Motor neuron (in vitro differentiated cells): ENCODE measurements around the gene PLCL2. TPM values are rescaled to one million over a fixed set of nuclear protein-coding genes. Genes with fewer than 3 reads are reported as not detected.
A peak's percentile ranks its signal among the peaks of the same experiment; 100 is the strongest.

Source experiments
- ATAC-seq, 8 experiments: fragments of 200-7000 bp; cut with Tn5 transposase; replicated peaks in 6 of 8; 2 replicates each; pipeline ENCODE4 v1.8.0; 2021; ENCODE audit warnings: mild to moderate bottlenecking in 8 of 8, moderate library complexity in 8 of 8
- H3K27ac ChIP-seq, 2 donors: fragments of 250-450 bp; sonication (Bioruptor Pico); 2 replicates each; pipeline ENCODE4 v1.9.0; 2021; ENCODE audit warnings: antibody characterized with exemption in 2 of 2, mild to moderate bottlenecking in 2 of 2, moderate library complexity in 1 of 2
- H3K4me1 ChIP-seq, 2 donors: fragments of 250-450 bp; sonication (Bioruptor Pico); replicated peaks in 1 of 2; 2 replicates each; pipeline ENCODE4 v1.6.1; 2021; ENCODE audit warnings: antibody characterized with exemption in 2 of 2, mild to moderate bottlenecking in 2 of 2, moderate library complexity in 1 of 2
- H3K4me3 ChIP-seq, 5 donors: fragments of 250-450 bp; sonication (Bioruptor Pico); 2 replicates each; pipeline ENCODE4 v1.9.0; 2021; ENCODE audit warnings: antibody characterized with exemption in 5 of 5, mild to moderate bottlenecking in 5 of 5, moderate library complexity in 4 of 5
- WGBS, 10 experiments: fragments of 450-650 bp; shearing (Covaris generic); methylation state at CpG; one replicate each; pipeline ENCODE4 v1.0.0; 2022; 5-methylcytosine and 5-hydroxymethylcytosine counted together
- in situ Hi-C, 9 experiments: fragments of 400-800 bp; cut with MboI; loops; one replicate each; pipeline ENCODE4 v1.15.0; 2021; ENCODE audit warnings: low sequenced_read_pairs in 9 of 9, low pct_unique_long_range_greater_than_20kb in 2 of 9; ENCODE audit not compliant: unreplicated experiment in 9 of 9
- total RNA-seq, 8 experiments: library from RNA; unstranded; fragments of 300-600 nt; gene quantifications; 2 replicates each; pipeline versions ENCODE4 v1.2.3 to v1.2.4, GENCODE V29; 2022

Gene PLCL2
- total RNA-seq, 8 experiments from 2014 or later = 12.3 to 28.0 (median 21.6) TPM

DNA sequence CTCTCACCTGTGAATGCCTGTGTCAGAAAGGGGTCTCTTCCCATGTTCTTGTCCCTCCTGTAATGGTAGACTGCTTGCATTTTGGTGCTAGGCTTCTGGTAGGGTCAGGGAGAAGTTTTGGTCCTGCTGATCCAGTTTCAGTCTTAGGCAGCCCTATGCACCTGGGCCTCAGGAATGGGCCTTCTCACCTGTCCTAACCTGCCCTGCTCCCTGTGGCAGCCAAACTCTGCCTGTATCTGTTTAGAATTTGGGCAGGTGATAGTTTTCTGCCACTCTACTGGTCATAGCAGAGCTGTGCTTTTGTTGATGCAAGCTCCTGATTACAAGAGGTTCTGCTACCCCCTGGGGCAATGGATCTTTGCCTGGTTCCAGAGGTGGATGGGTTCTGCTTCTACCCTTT is 118.7 kb downstream of the PLCL2 start:
- Histone ChIP-seq H3K4me3 (no peak overlapping the region), H3K27ac (no peak overlapping the region), H3K4me1 (peaks cover 5 to 8% of the 10 kb centered on the region in 2 donors)
- no peak for ATAC-seq
- in situ Hi-C loops = no loop called here

DNA sequence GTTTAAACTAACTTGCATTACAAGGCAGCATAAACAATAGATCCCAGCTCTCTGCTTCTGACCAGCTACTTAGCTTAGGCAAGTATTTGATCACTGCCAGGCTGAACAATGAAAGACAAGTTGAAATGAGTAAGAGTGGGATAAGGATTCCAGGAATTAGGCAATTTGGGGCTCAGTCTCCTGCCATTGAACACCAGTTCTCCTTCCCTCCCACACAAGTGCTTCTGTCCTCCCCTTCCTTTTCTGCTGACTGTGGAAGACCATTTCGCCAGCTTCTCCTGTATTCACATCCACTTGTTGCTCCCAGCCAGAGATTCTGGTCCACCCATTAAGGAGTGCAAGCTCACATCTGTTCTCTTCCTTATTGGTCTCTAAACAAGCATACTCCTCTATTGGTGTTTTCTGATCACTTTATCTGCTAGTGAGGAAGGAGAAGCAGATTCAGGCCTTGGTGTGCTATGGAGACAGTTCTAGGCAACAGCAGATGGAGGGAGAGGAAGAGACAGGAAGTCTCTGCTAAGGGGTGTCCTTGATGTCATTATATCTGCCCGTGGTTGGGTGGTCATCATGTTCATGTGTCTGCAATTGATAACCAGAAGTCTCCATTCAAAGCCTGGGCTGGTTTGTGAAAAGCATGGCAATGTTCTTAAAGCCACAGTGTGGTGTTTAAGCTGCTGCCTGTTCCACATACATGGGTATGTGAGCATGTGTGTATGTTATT is 121.5 kb downstream of the PLCL2 start:
- peak in 2 of 8 experiments; percentile 25 to 51 for ATAC-seq
- in situ Hi-C loops = no loop called here

DNA sequence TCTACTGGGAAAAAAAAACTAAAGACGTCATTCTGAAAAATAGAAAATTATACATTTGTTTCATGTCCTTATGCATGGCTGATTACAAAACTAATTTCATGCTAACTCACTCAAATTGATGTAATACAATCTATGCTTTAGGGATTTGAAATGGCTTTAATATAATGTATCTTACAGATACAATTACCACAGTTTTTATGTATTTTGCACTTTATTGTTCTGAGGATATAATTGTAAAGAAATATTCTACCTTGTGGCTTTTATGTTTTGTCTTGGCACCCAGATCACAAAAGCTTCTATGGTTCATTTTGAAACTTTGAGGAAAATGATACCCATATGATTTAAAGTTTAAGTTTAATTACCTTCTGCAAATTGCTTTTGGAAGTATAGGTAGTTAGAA is 122.5 kb downstream of the PLCL2 start:
- no peak overlapping the region for H3K4me3 ChIP-seq
- no peak for ATAC-seq
- H3K27ac ChIP-seq = no peak overlapping the region
- in situ Hi-C loops = no loop called here
- 83 to 100% (median 100%) methylated on average over 1 of the region's 1 CpG; no CpG with 5 or more reads in 6 of the 10 experiments for WGBS, 10 experiments
- peaks cover 5 to 8% of the 10 kb centered on the region in 2 donors for H3K4me1 ChIP-seq

More for the DNA sequence above, 121.5 kb downstream of the PLCL2 start:
- H3K27ac ChIP-seq = no peak overlapping the region
- 0 to 60% (median 20%) methylated on average over 1 to 2 of the region's 2 CpGs; no CpG with 5 or more reads in 5 of the 10 experiments for WGBS, 10 experiments
- peaks cover 5 to 8% of the 10 kb centered on the region in 2 donors for H3K4me1 ChIP-seq
- no peak overlapping the region for H3K4me3 ChIP-seq

DNA sequence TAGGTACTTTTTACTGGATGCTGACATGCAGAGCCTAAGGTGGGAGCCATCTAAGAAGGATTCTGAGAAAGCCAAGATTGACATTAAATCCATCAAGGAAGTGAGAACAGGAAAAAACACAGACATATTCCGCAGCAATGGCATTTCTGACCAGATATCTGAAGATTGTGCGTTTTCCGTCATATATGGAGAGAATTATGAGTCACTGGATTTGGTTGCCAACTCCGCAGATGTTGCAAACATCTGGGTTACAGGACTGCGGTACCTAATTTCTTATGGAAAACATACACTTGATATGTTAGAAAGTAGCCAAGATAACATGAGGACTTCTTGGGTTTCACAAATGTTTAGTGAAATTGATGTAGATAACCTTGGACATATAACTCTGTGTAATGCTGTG is 125.1 kb downstream of the PLCL2 start:
- H3K27ac ChIP-seq = no peak overlapping the region
- WGBS, 10 experiments = 48 to 100% (median 90%) methylated on average over 2 to 5 of the region's 5 CpGs; no CpG with 5 or more reads in 3 of the 10 experiments
- H3K4me3 ChIP-seq = no peak overlapping the region
- in situ Hi-C loops = no loop called here
- H3K4me1 ChIP-seq = peaks cover 11 to 20% of the 10 kb centered on the region in 2 donors
- ATAC-seq = peak in 1 of 8 experiments; percentile 8

DNA sequence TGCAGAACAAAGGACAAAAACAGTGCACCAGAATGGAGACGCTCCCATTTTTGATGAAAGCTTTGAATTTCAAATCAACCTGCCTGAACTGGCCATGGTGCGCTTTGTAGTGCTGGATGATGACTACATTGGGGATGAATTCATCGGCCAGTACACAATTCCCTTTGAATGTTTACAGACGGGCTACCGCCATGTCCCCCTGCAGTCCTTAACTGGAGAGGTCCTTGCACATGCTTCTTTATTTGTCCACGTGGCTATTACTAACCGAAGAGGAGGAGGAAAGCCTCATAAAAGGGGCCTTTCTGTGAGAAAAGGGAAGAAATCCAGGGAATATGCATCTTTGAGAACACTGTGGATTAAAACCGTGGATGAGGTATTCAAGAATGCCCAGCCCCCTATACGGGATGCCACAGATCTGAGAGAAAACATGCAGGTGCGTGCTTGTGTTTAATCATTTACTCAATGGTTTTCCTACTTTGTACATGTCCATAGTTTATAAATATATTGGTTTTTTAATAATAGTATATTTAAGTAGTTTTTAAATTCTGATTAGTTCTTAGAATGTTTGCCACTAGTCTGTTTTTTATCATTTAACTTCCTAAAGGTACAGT is 127.1 kb downstream of the PLCL2 start:
- H3K4me3 ChIP-seq = no peak overlapping the region
- in situ Hi-C loops = no loop called here
- 55 to 96% (median 88%) methylated on average over 2 to 9 of the region's 10 CpGs; no CpG with 5 or more reads in 1 of the 10 experiments for WGBS, 10 experiments
- H3K4me1 ChIP-seq = peaks cover 6 to 17% of the 10 kb centered on the region in 2 donors
- H3K27ac ChIP-seq = no peak overlapping the region
- peak in 5 of 8 experiments; percentile 32 to 83 (median 61) for ATAC-seq

DNA sequence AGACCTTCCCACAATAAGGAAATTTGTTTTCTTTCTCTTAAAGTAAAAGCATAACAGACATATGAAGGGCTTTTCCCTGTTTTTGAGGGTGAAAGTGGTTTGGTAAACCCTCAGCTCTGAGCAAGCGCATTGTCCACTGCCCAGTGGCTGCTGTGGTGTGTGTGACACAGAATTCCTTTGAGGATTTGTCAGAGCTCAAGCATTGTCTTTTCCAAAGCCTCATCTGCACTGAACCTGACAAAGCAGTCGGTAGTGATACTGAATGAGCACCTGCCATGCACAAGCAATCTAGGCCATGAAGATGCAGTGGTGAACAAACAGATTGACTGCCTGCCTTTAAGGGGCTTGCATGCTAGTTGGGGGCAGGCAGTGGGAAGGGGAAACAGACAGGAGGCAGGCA is 128.3 kb downstream of the PLCL2 start:
- peak in 5 of 8 experiments; percentile 59 to 89 (median 79) for ATAC-seq
- H3K4me3 ChIP-seq = no peak overlapping the region
- WGBS, 10 experiments = 50 to 100% (median 86%) methylated on average over 1 to 2 of the region's 2 CpGs; no CpG with 5 or more reads in 1 of the 10 experiments
- in situ Hi-C loops = no loop called here
- H3K27ac ChIP-seq = no peak overlapping the region
- H3K4me1 ChIP-seq = peaks cover 6 to 17% of the 10 kb centered on the region in 2 donors

DNA sequence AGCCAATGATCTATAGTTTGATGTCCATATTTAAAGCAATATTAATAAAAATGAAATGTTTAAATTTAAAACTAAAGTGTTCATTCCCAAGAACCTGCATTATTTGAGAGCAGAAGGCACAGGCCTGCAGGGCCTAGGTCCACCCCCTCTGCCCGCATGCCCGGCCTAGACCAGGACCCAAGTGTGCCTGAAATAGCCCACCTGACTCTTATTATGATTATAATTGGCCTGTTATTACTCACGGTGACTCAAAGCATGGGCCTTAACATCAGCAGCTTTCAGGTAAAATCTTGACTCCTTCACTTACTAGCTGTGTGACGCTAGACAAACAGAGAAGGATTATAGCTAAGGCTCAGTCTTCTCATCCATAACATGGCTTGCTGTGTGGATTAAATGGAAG is 128.8 kb downstream of the PLCL2 start:
- Histone ChIP-seq H3K4me3 (no peak overlapping the region), H3K27ac (no peak overlapping the region), H3K4me1 (peaks cover 6 to 17% of the 10 kb centered on the region in 2 donors)
- in situ Hi-C loops = no loop called here
- WGBS, 10 experiments = 71 to 100% (median 87%) methylated on average over 1 to 4 of the region's 4 CpGs; no CpG with 5 or more reads in 3 of the 10 experiments
- no peak for ATAC-seq

DNA sequence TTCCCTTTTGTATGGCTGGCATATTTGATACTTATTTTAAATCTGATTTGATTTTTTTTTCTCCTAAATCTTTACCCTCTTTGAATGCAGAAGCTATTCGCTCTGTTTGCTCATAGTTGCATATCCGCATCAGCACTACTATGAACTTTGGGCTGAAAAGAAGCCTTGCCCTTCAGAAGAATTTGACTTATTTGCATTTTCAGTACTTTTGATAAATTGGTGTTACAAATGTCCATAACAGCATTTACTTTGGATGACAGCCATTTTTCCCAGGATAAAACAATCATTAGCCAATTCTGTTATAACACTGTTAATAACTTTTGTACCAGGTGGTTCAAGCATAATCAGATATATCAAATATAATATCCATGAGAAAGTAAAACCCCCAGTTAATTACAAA is 129.5 kb downstream of the PLCL2 start:
- 0 to 100% (median 89%) methylated on average over 1 to 2 of the region's 2 CpGs for WGBS, 10 experiments
- Histone ChIP-seq H3K27ac (no peak overlapping the region), H3K4me3 (no peak overlapping the region), H3K4me1 (peaks cover 6 to 17% of the 10 kb centered on the region in 2 donors)
- peak in 3 of 8 experiments; percentile 84 to 97 (median 90) for ATAC-seq
- in situ Hi-C loops = no loop called here

DNA sequence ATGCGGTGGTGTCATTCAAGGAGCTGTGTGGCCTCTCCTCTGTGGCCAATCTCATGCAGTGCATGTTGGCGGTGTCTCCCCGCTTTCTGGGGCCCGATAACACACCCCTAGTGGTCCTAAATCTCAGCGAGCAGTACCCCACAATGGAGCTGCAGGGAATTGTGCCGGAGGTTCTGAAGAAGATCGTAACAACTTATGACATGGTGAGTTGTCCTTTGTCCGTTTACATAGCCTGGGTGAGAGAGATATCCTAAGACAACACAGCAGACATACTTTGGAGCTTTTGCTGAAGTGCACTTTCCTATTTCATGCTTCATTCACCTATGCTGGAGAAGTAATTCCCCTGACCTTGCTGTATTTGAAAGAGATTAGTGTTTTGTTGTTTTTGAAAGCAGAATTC is 130.0 kb downstream of the PLCL2 start:
- in situ Hi-C loops = no loop called here
- Histone ChIP-seq H3K27ac (no peak overlapping the region), H3K4me3 (no peak overlapping the region), H3K4me1 (peaks cover 6 to 17% of the 10 kb centered on the region in 2 donors)
- ATAC-seq = peak in 3 of 8 experiments; percentile 26 to 47 (median 27)
- WGBS, 10 experiments = 80 to 100% (median 100%) methylated on average over 1 to 4 of the region's 8 CpGs; no CpG with 5 or more reads in 4 of the 10 experiments

DNA sequence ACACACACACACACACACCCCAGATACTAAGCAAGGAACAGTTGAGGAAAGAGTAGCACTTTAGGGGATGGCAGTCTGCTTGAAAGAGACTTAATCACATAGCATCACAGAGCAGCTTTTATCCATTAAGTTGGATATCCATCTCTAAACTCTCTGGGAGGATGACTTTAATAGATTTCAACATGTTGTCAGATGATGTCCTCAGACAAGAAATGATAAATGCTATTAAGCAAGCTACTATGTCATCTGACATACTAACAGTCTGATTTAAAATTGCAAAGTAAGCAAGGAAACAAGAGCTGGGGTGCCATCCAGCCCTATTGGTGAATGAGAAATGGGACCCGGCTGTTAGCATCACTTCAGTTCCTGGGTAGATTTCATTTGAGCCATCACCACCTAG is 136.9 kb downstream of the PLCL2 start:
- no peak overlapping the region for H3K4me3 ChIP-seq
- peaks cover 0 to 9% of the 10 kb centered on the region in 2 donors for H3K4me1 ChIP-seq
- in situ Hi-C loops = no loop called here
- peak in 2 of 8 experiments; percentile 43 to 86 for ATAC-seq
- no peak overlapping the region for H3K27ac ChIP-seq
- WGBS, 10 experiments = 80 to 100% (median 100%) methylated on average over 1 of the region's 1 CpG; no CpG with 5 or more reads in 3 of the 10 experiments

DNA sequence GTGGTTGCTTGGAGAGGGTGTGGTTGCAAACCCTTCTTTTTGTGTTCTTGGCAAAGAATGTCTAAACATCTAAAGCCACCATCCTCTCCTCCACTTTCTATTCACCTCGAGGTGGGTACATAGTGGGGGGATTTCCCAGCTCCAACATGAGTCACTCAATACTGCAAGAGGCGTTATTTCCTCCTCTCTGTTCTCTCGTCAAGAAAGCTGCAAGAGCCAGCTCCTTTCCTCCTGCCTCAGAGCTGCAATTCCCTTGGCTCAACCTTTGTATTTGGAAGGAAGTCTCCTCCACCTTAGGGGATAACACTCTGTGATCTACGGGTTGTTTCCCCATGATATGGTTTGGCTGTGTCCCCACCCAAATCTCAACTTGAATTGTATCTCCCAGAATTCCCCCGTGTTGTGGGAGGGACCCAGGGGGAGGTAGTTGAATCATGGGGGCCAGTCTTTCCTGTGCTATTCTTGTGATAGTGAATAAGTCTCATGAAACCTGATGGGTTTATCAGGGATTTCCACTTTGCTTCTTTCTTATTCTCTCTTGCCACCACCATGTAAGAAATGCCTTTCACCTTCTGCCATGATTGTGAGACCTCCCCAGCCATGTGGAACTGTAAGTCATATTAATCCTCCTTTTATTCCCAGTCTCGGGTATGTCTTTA is 138.4 kb downstream of the PLCL2 start:
- ATAC-seq = no peak

DNA sequence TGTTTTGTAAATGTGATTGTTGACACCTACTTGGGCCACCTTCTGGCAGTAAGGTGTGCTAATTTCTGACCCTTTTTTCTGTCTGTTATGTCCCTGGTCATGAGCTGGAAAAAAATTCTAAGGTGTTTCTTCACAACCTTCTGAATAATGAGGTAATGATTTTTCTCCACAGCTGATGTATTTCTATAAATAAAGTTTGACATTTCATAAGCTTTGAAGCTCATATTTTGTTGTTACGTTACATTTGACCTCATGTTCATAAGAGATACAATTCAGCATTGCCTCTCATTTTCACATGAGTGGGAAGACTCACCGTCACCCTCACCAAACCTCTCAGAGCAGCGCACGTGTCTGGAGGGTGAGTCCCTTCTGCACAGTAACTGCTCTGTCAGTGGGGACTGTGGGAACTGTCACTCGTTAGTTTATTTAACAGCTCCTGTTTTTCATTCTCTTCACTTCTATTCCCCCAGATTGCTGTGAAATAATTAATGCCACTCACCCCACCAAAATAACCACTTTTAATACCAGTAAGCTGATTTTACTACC is 140.9 kb downstream of the PLCL2 start:
- 80 to 100% (median 90%) methylated on average over 1 to 4 of the region's 5 CpGs; no CpG with 5 or more reads in 2 of the 10 experiments for WGBS, 10 experiments
- H3K4me3 ChIP-seq = no peak overlapping the region
- H3K27ac ChIP-seq = no peak overlapping the region
- ATAC-seq = no peak
- in situ Hi-C loops = loop anchor here in 2 of 9 experiments (25.0 kb wide), 2 partner anchors 188 to 413 kb away; partner anchors contain the start of gene DAZL (in 2 of the 2)
- peaks cover 0 to 9% of the 10 kb centered on the region in 2 donors for H3K4me1 ChIP-seq

More for the DNA sequence above, 138.4 kb downstream of the PLCL2 start:
- Histone ChIP-seq H3K4me1 (peaks cover 0 to 9% of the 10 kb centered on the region in 2 donors), H3K4me3 (no peak overlapping the region), H3K27ac (no peak overlapping the region)
- 17 to 100% (median 82%) methylated on average over 1 to 5 of the region's 6 CpGs for WGBS, 10 experiments
- in situ Hi-C loops = no loop called here
